Osteoblast (primary cell): ENCODE measurements around the gene ALPG. TPM values are rescaled to one million over a fixed set of nuclear protein-coding genes. Genes with fewer than 3 reads are reported as not detected.

ENCODE experiments used
- DNase-seq: peaks from one replicate; pipeline ENCODE4 v3.0.0; 2011; ENCODE audit warnings: low spot score, mixed read lengths; ENCODE audit not compliant: insufficient read length; ENCODE audit errors: missing footprints
- H2AFZ ChIP-seq: 2 replicates; pipeline ENCODE4 v1.6.0; 2011; ENCODE audit warnings: mild to moderate bottlenecking, low read length
- H3K27ac ChIP-seq: 2 replicates; pipeline ENCODE4 v1.5.1; 2011; ENCODE audit warnings: mild to moderate bottlenecking, low read depth, low read length, moderate library complexity
- H3K27me3 ChIP-seq: 2 replicates; pipeline ENCODE4 v1.6.0; 2012; ENCODE audit warnings: mild to moderate bottlenecking, control low read depth, inconsistent platforms, low read length, moderate library complexity; ENCODE audit not compliant: insufficient read depth
- H3K36me3 ChIP-seq: 2 replicates; pipeline ENCODE4 v1.5.1; 2011; ENCODE audit warnings: mild to moderate bottlenecking, low read length, control low read depth, moderate library complexity; ENCODE audit not compliant: insufficient read depth
- H3K4me1 ChIP-seq: 2 replicates; pipeline ENCODE4 v1.5.1; 2011; ENCODE audit warnings: mild to moderate bottlenecking, low read length, control low read depth, moderate library complexity; ENCODE audit not compliant: insufficient read depth
- H3K4me2 ChIP-seq: 2 replicates; pipeline ENCODE4 v1.6.0; 2011; ENCODE audit warnings: mild to moderate bottlenecking, low read length; ENCODE audit not compliant: insufficient read depth
- H3K4me3 ChIP-seq: fragments of 200-600 bp; sonication (generic); 3 replicates; pipeline ENCODE4 v1.5.1; 2012; ENCODE audit warnings: mild to moderate bottlenecking, low read length, inconsistent platforms; ENCODE audit not compliant: insufficient read depth
- H3K79me2 ChIP-seq: 2 replicates; pipeline ENCODE4 v1.6.0; 2012; ENCODE audit warnings: mild to moderate bottlenecking, low read length, control low read depth, inconsistent platforms; ENCODE audit not compliant: insufficient read depth
- H3K9me3 ChIP-seq: 2 replicates; pipeline ENCODE4 v1.5.1; 2011; ENCODE audit warnings: low read depth, low read length, control low read depth
- H4K20me1 ChIP-seq: 2 replicates; pipeline ENCODE4 v1.6.0; 2012; ENCODE audit warnings: mild to moderate bottlenecking, low read length, control low read depth; ENCODE audit not compliant: insufficient read depth
- total RNA-seq: library from RNA; depleted of rRNA; stranded (reverse); fragments of >200 nt; gene quantifications from 2 replicates; pipeline ENCODE4 v1.2.3, GENCODE V29; 2012
- TF ChIP-seq, protein P1 (sequence below): IDR thresholded peaks from 2 replicates; pipeline ENCODE4 v1.5.1; 2011; ENCODE audit warnings: mild to moderate bottlenecking, low read depth, low read length, moderate library complexity; ENCODE audit errors: extremely low read depth

ALPG gene
- total RNA-seq, 1 donor = not detected

DNA sequence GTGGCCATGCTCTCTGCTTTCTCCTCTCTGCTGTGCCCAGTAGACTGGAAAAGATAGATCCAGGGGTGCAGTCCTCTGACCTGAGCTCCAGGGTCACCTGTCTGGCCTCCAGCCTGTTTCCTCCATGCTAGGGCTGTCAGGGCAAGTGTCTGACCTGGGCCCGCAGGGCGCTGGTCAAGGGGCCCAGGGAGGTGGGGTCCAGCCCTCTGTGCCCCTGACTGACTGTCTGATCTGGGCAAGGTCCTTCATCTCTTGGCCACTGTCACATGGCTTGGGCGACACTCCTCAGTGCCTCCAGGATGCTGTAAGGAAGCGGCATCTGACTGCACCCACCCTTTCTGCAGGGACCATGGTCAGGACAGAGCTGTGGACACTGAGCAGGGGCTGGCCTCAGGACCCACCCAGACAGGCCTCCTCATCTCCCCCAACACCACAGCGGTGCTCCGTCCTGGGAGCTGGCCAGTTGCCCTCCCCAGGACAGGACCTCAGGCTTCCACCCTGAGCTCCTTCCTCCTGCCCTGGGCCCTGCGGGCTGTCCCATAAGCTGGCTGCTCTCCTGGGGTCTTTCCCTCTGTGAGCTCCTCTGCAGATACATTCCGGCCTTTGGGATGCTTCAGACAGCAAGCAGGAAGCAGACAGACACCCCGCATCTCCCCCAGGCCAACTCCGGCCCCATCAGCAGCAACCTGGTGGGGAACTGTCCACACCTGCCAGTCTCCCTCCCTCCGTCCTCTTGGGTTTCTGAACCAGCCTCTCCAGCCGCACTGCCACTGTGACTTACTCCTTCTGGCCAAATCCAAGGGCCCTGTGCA is 28.1 kb downstream of the ALPG start:
- Histone ChIP-seq H3K27me3 (peaks cover 8% of the 10 kb centered on the region), H3K79me2 (no peaks in the 10 kb centered on the region), H2AFZ (no peak overlapping the region), H3K36me3 (no peaks in the 10 kb centered on the region), H3K4me2 (no peak overlapping the region), H3K27ac (no peak overlapping the region), H3K9me3 (no peaks in the 10 kb centered on the region), H3K4me3 (no peak overlapping the region), H3K4me1 (no peaks in the 10 kb centered on the region), H4K20me1 (no peaks in the 10 kb centered on the region)
- DNase-seq = peak; percentile 53
- TF ChIP-seq, protein P1, sequence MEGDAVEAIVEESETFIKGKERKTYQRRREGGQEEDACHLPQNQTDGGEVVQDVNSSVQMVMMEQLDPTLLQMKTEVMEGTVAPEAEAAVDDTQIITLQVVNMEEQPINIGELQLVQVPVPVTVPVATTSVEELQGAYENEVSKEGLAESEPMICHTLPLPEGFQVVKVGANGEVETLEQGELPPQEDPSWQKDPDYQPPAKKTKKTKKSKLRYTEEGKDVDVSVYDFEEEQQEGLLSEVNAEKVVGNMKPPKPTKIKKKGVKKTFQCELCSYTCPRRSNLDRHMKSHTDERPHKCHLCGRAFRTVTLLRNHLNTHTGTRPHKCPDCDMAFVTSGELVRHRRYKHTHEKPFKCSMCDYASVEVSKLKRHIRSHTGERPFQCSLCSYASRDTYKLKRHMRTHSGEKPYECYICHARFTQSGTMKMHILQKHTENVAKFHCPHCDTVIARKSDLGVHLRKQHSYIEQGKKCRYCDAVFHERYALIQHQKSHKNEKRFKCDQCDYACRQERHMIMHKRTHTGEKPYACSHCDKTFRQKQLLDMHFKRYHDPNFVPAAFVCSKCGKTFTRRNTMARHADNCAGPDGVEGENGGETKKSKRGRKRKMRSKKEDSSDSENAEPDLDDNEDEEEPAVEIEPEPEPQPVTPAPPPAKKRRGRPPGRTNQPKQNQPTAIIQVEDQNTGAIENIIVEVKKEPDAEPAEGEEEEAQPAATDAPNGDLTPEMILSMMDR = no peak

DNA sequence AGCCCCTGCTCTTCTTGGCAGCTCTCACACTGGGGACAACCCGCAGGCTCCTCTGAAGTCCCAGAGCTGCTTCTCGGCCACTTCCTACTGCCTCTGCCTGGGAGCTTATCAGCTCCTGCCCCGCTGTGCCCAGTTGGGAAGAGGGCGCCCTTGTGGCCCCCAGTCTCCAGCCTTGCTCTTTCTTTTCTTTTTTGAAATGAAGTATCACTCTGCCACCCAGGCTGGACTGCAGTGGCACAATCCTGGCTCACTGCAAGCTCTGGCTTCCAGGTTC is 28.7 kb downstream of the ALPG start:
- DNase-seq = peak; percentile 73
- Histone ChIP-seq H3K9me3 (no peaks in the 10 kb centered on the region), H3K4me2 (no peak overlapping the region), H3K27ac (no peak overlapping the region), H3K27me3 (peaks cover 8% of the 10 kb centered on the region), H3K36me3 (no peaks in the 10 kb centered on the region), H4K20me1 (no peaks in the 10 kb centered on the region), H3K79me2 (no peaks in the 10 kb centered on the region), H3K4me1 (no peaks in the 10 kb centered on the region), H3K4me3 (no peak overlapping the region), H2AFZ (no peak overlapping the region)
- TF ChIP-seq, protein P1 = no peak

DNA sequence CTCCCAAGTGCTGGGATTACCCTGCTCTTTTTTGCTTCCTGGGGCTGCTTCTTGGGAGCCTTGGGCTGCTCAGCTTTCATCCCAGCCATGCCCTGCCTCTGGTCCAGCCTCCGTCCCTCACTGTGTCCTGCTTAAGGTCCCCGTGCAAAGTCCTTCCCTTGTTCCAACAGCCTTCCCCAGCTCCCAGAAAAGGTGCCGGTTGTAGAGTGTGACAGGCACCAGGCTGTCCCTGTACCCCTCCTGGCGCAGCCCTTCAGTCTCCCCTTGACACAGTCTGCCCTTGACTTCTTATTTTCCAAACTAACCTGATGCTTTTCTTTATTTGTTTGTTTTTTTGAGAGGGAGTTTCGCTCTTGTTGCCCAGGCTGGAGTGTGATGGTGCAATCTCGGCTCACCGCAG is 29.2 kb downstream of the ALPG start:
- no peaks in the 10 kb centered on the region for H3K9me3 ChIP-seq
- no peak overlapping the region for H3K27ac ChIP-seq
- TF ChIP-seq, protein P1 = no peak
- no peak overlapping the region for H3K4me2 ChIP-seq
- H3K79me2 ChIP-seq = no peaks in the 10 kb centered on the region
- H3K36me3 ChIP-seq = no peaks in the 10 kb centered on the region
- H4K20me1 ChIP-seq = no peaks in the 10 kb centered on the region
- no peak overlapping the region for H3K4me3 ChIP-seq
- H2AFZ ChIP-seq = no peak overlapping the region
- peak; percentile 55 for DNase-seq
- H3K27me3 ChIP-seq = peaks cover 8% of the 10 kb centered on the region
- no peaks in the 10 kb centered on the region for H3K4me1 ChIP-seq

DNA sequence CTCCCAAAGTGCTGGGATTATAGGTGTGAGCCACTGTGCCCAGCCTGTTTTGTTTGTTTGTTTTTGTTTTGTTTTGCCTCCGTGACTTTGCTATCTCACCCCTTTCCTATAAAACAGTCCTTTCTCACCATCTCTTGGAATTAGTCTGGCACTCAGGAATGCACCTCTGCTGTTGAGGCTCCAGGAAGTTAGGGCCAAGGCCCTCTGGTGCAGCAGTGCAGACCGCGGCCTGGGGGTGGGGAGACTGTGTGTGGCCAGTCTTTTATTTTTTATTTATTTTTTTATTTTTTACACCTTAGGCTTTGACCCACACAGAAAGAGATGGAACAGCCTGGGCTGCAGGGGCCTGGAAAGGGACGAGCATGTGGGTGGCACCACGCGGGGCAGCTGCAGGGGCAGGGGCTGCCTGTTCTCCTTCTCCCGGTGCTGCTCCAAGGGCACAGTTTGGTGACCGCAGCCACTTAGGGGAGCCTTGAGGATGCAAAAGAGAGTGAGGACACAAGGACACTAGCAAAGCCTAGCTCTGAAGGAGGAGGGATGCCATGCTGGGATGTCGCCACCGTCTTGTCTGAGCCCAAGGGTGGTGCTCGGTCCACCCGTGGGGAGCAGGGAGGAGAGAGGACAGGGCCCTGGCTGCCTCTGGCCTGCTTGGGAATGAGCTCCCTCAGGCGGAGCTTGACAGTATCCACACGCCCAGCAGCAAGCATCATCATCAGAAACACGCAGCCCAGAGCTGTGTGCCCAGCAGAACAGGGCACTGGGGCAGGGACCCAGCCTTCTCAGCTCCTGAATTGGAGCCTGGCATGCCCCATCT is 29.9 kb downstream of the ALPG start:
- Histone ChIP-seq H3K9me3 (no peaks in the 10 kb centered on the region), H3K4me2 (no peak overlapping the region), H3K4me1 (no peaks in the 10 kb centered on the region), H3K27me3 (peaks cover 8% of the 10 kb centered on the region), H2AFZ (no peak overlapping the region), H3K79me2 (no peaks in the 10 kb centered on the region), H3K4me3 (no peak overlapping the region), H3K36me3 (no peaks in the 10 kb centered on the region), H4K20me1 (no peaks in the 10 kb centered on the region), H3K27ac (no peak overlapping the region)
- peak; percentile 69 for DNase-seq
- TF ChIP-seq, protein P1 = no peak
